PC-3 (cell line): ENCODE data around the gene CHID1. TPM values are rescaled to one million over a fixed set of nuclear protein-coding genes. Genes with fewer than 3 reads are reported as not detected.

Experiments used
- ATAC-seq: fragments of 200-7000 bp; cut with Tn5 transposase; 2 replicates; pipeline ENCODE4 v1.9.1; 2020; ENCODE audit warnings: mild to moderate bottlenecking, moderate library complexity
- BruUV-seq: library from RNA; stranded (reverse); fragments of 400-500 nt; replicated peaks from 2 replicates; lab custom pipeline; 2021; lab: Mats Ljungman, UMichigan
- CTCF ChIA-PET: fragments of 300-600 bp; sonication (Branson Sonifier 250); formaldehyde crosslinking; loops from one replicate; lab custom pipeline; 2022; ENCODE audit warnings: antibody characterized with exemption; lab: Charles Lee
- POLR2A ChIA-PET: fragments of 300-600 bp; sonication (Branson Sonifier 250); formaldehyde crosslinking; loops from one replicate; lab custom pipeline; 2022; ENCODE audit warnings: antibody characterized with exemption; ENCODE audit not compliant: unreplicated experiment; lab: Charles Lee
- DNase-seq: peaks from one replicate; pipeline ENCODE4 v3.0.0-alpha.2; 2015
- H2AFZ ChIP-seq: fragments of 300-600 bp; sonication (generic); 2 replicates; pipeline ENCODE4 v1.6.0; 2016; ENCODE audit warnings: antibody characterized with exemption, low read length
- H3F3A ChIP-seq: fragments of 300-600 bp; sonication (generic); one replicate; pipeline ENCODE4 v1.6.0; 2017; ENCODE audit warnings: antibody characterized with exemption, low read length, control low read depth, mild to moderate bottlenecking; ENCODE audit not compliant: unreplicated experiment
- H3K27ac ChIP-seq: fragments of 300-600 bp; sonication (generic); 2 replicates; pipeline ENCODE4 v1.5.1; 2016; ENCODE audit warnings: mild to moderate bottlenecking, low read length
- H3K27me3 ChIP-seq: fragments of 300-600 bp; sonication (generic); 2 replicates; pipeline ENCODE4 v1.6.1; 2016; ENCODE audit warnings: low read length, mixed read lengths
- H3K36me3 ChIP-seq: fragments of 300-600 bp; sonication (generic); 2 replicates; pipeline ENCODE4 v1.6.1; 2016; ENCODE audit warnings: low read depth, mixed run types, low read length, mixed read lengths
- H3K4me1 ChIP-seq: fragments of 300-600 bp; sonication (generic); 2 replicates; pipeline ENCODE4 v1.5.1; 2016; ENCODE audit warnings: low read length; ENCODE audit not compliant: insufficient read depth
- H3K4me2 ChIP-seq: fragments of 300-600 bp; sonication (generic); 2 replicates; pipeline ENCODE4 v1.6.0; 2016; ENCODE audit warnings: low read length
- H3K4me3 ChIP-seq: fragments of 300-600 bp; sonication (generic); 2 replicates; pipeline ENCODE4 v1.5.1; 2016; ENCODE audit warnings: mild to moderate bottlenecking, low read length, mixed read lengths
- H3K79me2 ChIP-seq: fragments of 300-600 bp; sonication (generic); 2 replicates; pipeline ENCODE4 v1.6.1; 2017; ENCODE audit warnings: low read length, mixed read lengths
- H3K9ac ChIP-seq: fragments of 300-600 bp; sonication (generic); 2 replicates; pipeline ENCODE4 v1.6.0; 2016; ENCODE audit warnings: mild to moderate bottlenecking, low read length
- H3K9me2 ChIP-seq: fragments of 300-600 bp; sonication (generic); replicated peaks from 2 replicates; pipeline ENCODE4 v1.6.1; 2016; ENCODE audit warnings: mixed run types, low read length, mixed read lengths
- H3K9me3 ChIP-seq: fragments of 300-600 bp; sonication (generic); 2 replicates; pipeline ENCODE4 v1.6.1; 2016; ENCODE audit warnings: low read length, mixed read lengths
- H4K20me1 ChIP-seq: fragments of 300-600 bp; sonication (generic); 2 replicates; pipeline ENCODE4 v1.6.1; 2016; ENCODE audit warnings: low read length, mixed read lengths
- CTCF ChIP-seq: fragments of 300-600 bp; sonication (generic); conservative IDR thresholded peaks from 2 replicates; pipeline ENCODE4 v1.5.1; 2017; ENCODE audit warnings: antibody characterized with exemption, low read depth, mild to moderate bottlenecking, low read length
- EZH2 ChIP-seq: fragments of 300-600 bp; sonication (generic); IDR thresholded peaks from one replicate; pipeline ENCODE4 v1.6.1; 2017; ENCODE audit warnings: antibody characterized with exemption, mild to moderate bottlenecking, low read length; ENCODE audit not compliant: unreplicated experiment
- EZH2phosphoT487 ChIP-seq: fragments of 300-600 bp; sonication (generic); IDR thresholded peaks from 2 replicates; pipeline ENCODE4 v1.6.1; 2018; ENCODE audit warnings: mild to moderate bottlenecking, antibody characterized with exemption, low read length, borderline replicate concordance
- intact Hi-C: fragments of 100-400 bp; cut with micrococcal nuclease; formaldehyde crosslinking; loops from 2 replicates; pipeline ENCODE4 v1.9.0; 2023
- total RNA-seq: library from RNA; depleted of rRNA; stranded (reverse); fragments of >200 nt; gene quantifications from 2 replicates; pipeline ENCODE4 v1.2.3, GENCODE V29; 2014

CHID1 gene
- total RNA-seq, 1 experiment from 2014 or later = 70.2 TPM

DNA sequence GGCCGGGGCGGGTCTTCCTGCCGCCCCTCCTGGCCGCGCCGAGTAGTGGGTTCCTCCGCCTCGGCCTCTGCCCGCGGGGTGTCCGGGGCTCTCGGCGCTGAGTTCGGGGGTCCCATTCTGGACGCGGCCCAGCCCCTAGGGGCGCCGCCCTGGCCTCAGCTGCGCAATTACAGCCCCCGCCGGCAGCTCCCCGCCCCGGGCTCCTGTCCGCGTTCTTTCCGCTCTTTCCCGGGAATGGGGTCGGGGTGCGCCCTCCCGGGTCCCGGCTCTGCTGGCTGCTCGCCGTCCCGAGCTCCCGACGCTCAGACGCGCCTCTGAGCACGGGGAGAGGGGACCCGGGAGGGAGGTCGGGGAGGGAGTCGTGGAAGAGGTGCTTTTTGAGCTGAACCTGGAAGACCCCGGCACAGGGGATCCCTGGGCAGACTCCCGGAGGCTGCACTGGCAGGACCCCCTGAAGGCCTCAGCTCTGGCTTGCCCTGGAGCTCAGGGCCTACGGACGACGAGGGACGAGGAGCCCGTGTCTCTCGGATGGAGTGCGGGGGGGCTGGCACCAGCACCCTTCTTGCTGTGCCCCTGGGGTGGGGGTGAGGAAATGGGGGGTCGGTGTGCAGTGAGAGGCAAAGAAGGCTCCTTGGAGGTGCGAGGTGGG is 67.4 kb downstream of the CHID1 start:
- POLR2A ChIA-PET = interaction anchor here (0.7 to 1.7 kb wide), 2 partner anchors 9 to 24 kb away, joined by 5 to 14 read pairs; no protein-coding TSS in a partner anchor
- peaks cover 70% of the 10 kb centered on the region for H3K79me2 ChIP-seq
- peak overlapping the region; percentile 97 for H3K9ac ChIP-seq

GRCh38 chr11:842370-843002 is 68.1 kb downstream of the CHID1 start, which contains the start of the genes POLR2L and TSPAN4:
TSS of gene POLR2L (minus strand) at chr11:842529. CDS start at chr11:842508, 21 bp downstream.
TSS of gene TSPAN4 (plus strand) at chr11:842852. CDS start at chr11:850305, 7,453 bp downstream.
- peak within 1 kb of the TSS; percentile 90 for H3K4me2 ChIP-seq
- H3K36me3 ChIP-seq = peaks cover 38% of the 10 kb centered on the region
- H3K27me3 ChIP-seq = no peaks in the 10 kb centered on the region
- ChIA-PET POLR2A (interaction anchor here (0.6 to 1.7 kb wide), 3 partner anchors 8 to 423 kb away, joined by 3 to 14 read pairs (median 5); no protein-coding TSS in a partner anchor), CTCF (no interaction called here)
- peaks cover 76% of the 10 kb centered on the region for H3K79me2 ChIP-seq
- H3K9ac ChIP-seq = peak within 1 kb of the TSS; percentile 97
- no peaks in the 10 kb centered on the region for H3K9me2 ChIP-seq
- H3K9me3 ChIP-seq = no peaks in the 10 kb centered on the region
- H3K4me1 ChIP-seq = peaks cover 46% of the 10 kb centered on the region
- TF ChIP-seq EZH2 = no peak
- TF ChIP-seq EZH2phosphoT487 = peak; percentile 94
- H3K27ac ChIP-seq = peak within 1 kb of the TSS; percentile 87
- ATAC-seq = peak; percentile 3
- intact Hi-C loops = loop anchor here (5.0 kb wide), 1 partner anchor 210 kb away; no protein-coding TSS in a partner anchor
- peaks cover 11% of the 10 kb centered on the region for H3F3A ChIP-seq
- BruUV-seq = no TSS peak
- peak; percentile 86 for DNase-seq
- H2AFZ ChIP-seq = peak within 1 kb of the TSS; percentile 75
- H4K20me1 ChIP-seq = peaks cover 36% of the 10 kb centered on the region
- peak within 1 kb of the TSS; percentile 100 for H3K4me3 ChIP-seq

More for the DNA sequence above, 67.4 kb downstream of the CHID1 start:
- peaks cover 11% of the 10 kb centered on the region for H3F3A ChIP-seq
- ATAC-seq (no peak), DNase-seq (no peak)
- no peaks in the 10 kb centered on the region for H3K9me2 ChIP-seq
- H3K27ac ChIP-seq = peak overlapping the region; percentile 64
- no TSS peak for BruUV-seq
- H2AFZ ChIP-seq = no peak overlapping the region
- H3K27me3 ChIP-seq = no peaks in the 10 kb centered on the region
- H3K4me3 ChIP-seq = peak overlapping the region; percentile 100
- no peaks in the 10 kb centered on the region for H3K9me3 ChIP-seq
- peak overlapping the region; percentile 90 for H3K4me2 ChIP-seq
- peaks cover 46% of the 10 kb centered on the region for H3K4me1 ChIP-seq
- CTCF ChIA-PET = no interaction called here
- H4K20me1 ChIP-seq = peaks cover 35% of the 10 kb centered on the region
- H3K36me3 ChIP-seq = peaks cover 31% of the 10 kb centered on the region
- intact Hi-C loops = loop anchor here (5.0 kb wide), 1 partner anchor 209 kb away; no protein-coding TSS in a partner anchor
- TF ChIP-seq CTCF = no peak
- no peak for TF ChIP-seq EZH2
- no peak for TF ChIP-seq EZH2phosphoT487

DNA sequence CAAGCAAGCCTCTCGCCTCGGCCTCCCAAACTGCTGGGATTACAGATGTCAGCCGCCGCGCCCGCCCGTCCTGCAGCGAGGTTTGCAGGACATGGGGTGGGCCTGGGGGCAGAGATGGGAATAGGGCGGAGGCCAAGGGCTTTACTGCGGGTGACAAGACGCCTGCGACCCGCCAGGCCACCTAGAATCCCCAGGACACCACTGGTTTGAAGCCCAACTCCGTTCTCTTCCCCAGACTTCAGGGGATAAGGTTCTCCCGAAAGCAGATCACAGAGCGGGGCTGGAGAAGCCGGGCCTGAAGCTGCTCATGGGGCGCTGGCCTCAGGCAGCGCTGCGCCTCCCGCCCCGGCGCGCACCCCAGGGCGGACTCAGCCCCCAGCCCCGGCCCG is 68.6 kb downstream of the CHID1 start:
- no peak for DNase-seq
- Histone ChIP-seq H2AFZ (no peak overlapping the region), H3K36me3 (peaks cover 43% of the 10 kb centered on the region), H3K9me3 (no peaks in the 10 kb centered on the region), H3K4me1 (peaks cover 46% of the 10 kb centered on the region), H3K9me2 (no peaks in the 10 kb centered on the region), H3K27me3 (no peaks in the 10 kb centered on the region), H3K27ac (peak overlapping the region; percentile 87), H4K20me1 (peaks cover 41% of the 10 kb centered on the region), H3K9ac (peak overlapping the region; percentile 97), H3K79me2 (peaks cover 78% of the 10 kb centered on the region), H3K4me3 (peak overlapping the region; percentile 100), H3F3A (peaks cover 11% of the 10 kb centered on the region), H3K4me2 (peak overlapping the region; percentile 90)
- intact Hi-C loops = loop anchor here (5.0 kb wide), 1 partner anchor 210 kb away; no protein-coding TSS in a partner anchor
- BruUV-seq = no TSS peak
- POLR2A ChIA-PET = interaction anchor here (0.6 kb wide), 1 partner anchor 423 kb away, joined by 3 read pairs; no protein-coding TSS in a partner anchor
- ATAC-seq = no peak
- TF ChIP-seq EZH2 = no peak
- no peak for TF ChIP-seq CTCF
- no peak for TF ChIP-seq EZH2phosphoT487
- CTCF ChIA-PET = no interaction called here
